Measurements from ENCODE around the gene FAM180B.
"Not testable (repeated sequence)": the region's sequence is repeated elsewhere in the genome, so short reads cannot be mapped to it uniquely, and the experiment has no call there.

FAM180B gene, protein sequence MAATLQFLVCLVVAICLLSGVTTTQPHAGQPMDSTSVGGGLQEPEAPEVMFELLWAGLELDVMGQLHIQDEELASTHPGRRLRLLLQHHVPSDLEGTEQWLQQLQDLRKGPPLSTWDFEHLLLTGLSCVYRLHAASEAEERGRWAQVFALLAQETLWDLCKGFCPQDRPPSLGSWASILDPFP

DNA sequence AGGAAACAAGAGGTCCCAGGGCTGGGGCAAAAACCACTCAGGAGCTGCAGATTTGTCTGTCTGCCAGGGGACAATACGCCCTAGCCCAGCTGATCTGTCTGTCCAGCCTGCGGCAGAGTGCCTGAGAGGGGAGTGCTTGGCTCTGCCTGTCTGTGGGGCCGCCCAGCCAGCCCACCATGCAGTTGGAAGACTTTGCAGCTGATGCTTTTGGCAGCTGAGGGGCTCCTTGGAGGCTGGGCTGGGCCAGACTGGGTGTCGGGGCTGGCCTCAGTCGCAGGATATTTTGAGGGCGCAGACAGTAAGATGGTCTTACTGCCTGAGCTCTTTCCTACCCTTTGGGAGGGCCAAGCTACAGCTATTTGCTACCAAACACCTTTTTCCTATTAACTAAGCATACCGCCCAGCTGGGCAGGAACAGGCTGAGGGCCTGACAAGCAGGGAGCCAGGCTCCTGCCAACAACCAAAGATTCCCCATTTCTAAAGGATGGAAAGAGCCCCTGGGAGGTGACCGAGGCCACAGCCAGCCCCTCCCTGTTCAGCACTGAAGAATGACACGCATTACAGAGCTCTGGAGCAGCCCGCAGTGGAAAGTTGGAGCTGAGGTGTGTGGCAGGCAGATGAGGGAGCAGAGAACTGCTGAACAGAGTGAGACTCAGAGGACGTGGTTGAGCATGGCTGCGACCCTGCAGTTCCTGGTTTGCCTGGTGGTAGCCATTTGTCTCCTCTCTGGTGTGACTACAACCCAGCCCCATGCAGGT lies at the start of gene FAM180B:
FAM180B (plus strand) TSS at position 581 of the 758 bp plus-strand sequence; CDS start at position 672, 91 bp downstream.
- DNase-seq: no peak

DNA sequence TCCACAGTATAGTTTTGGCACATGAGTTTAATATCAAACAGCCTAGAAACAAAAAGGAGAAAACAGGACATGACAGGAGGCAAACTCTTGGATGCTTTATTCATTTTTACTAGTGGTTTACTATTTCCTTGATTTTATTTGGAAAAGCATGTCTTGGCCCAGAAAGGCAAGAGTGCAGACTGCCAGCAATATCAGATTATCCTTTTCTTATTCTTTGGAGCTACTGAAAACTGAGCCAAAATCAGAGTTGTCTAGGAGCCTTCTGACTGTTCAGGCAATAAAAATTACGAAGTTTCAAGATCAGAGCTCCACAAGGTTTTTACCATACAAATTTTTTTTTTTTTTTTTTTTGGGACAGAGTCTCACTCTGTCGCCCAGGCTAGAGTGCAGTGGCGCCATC lies 49.6 kb upstream of the FAM180B start:
- no peak for DNase-seq

DNA sequence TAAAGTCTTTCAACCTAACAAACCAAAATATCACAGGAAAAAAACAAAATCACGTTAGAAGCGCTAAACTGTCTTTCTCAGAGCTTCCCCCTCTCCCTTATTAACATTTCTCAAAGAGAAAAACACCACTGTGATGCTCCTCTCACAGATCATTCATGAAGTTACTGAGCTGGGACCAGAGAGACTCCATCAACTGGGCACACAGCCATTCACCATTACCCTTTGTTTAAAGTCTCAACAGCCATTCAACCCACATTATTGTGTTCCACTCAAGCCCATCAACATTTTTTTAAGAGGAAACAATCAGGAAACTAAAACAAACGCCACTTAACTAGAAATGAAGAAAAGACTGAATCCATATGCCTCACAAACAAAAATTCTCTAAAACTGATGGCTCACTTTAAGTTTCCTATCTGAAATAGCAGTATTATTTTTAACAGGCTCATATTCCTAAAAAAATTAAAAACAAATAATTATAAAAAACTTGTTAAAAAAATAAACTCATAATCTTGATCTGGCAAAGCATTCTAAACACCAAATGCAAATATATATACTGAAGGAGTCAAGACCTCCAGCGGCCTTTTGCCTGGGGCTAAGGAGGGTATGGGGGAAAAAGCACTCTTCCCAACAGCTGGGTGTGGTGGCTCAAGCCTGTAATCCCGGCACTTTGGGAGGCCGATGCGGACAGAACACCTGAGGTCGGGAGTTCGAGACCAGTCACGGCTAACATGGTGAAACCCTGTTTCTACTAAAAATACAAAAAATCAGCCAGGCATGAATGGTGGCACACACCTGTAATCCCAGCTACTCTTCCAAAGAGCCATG lies 47.5 kb upstream of the FAM180B start:
- DNase-seq: peak; percentile 40

DNA sequence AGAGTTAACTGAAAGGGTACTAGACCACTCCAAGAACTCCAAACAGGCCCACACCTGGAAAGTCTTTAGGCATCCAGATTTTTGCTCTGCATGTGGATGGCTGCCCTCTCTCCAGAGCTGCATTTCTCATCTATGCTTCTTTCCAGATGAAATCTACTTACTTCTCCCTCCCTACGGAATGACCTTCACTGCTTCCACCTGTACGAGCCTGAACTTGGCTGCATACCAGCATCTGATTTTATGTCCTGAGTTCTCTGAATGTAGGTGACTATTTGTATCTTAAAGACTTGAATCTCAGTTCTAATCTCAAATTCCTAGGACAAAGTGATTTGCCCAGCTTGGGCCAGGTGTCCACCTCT lies 46.8 kb upstream of the FAM180B start:
- peak; percentile 41 for DNase-seq

DNA sequence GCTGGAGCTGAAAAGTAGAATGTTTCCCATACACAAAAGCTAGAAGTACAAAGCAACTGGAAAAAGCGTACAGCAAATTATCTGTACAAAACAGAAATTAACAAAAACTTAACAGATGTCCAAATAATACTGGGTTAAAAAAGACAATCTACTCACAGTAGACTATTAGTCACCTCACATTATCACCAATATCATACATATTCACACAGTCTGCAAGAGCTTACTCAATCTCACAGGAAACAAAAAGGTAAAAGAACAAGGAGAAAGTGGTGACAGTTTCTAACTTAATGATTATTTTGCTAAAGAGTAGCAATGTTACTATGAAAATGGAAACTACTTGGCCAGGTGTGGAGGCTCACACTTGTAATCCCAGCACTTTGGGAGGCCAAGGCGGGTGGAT lies 45.4 kb upstream of the FAM180B start:
- DNase-seq: no peak

DNA sequence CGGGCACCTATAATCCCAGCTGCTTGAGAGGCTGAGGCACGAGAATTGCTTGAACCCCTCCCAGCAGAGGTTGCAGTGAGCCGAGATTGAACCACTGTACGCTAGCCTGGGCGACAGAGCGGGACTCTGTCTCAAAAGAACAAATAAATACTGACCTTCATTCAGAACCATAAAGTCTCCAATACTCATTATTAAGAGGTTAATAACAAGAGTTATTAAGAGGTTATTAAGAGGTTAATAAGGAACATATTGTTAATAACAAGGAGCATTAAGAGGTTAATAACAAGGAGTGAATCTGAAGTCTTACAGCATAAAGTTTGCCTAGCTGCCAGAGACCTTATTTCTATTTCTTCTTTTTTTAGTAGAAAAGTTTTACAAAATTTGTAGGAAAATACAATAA lies 41.2 kb upstream of the FAM180B start:
- DNase-seq: no peak

DNA sequence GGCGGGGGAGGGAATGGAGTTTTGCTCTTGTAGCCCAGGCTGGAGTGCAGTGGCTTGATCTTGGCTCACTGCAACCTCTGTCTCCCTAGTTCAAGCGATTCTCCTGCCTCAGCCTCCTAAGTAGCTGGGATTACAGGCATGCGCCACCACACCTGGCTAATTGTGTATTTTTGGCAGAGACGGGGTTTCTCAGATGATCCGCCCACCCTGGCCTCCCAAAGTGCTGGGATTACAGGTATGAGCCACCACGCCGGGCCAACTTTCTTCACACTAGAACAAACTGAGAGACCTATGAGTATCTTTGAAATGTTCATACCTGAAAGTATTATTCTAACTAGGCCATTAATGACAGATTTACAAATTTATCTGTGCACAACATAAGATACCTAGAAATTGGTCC lies 40.2 kb upstream of the FAM180B start:
- DNase-seq: peak; percentile 51

DNA sequence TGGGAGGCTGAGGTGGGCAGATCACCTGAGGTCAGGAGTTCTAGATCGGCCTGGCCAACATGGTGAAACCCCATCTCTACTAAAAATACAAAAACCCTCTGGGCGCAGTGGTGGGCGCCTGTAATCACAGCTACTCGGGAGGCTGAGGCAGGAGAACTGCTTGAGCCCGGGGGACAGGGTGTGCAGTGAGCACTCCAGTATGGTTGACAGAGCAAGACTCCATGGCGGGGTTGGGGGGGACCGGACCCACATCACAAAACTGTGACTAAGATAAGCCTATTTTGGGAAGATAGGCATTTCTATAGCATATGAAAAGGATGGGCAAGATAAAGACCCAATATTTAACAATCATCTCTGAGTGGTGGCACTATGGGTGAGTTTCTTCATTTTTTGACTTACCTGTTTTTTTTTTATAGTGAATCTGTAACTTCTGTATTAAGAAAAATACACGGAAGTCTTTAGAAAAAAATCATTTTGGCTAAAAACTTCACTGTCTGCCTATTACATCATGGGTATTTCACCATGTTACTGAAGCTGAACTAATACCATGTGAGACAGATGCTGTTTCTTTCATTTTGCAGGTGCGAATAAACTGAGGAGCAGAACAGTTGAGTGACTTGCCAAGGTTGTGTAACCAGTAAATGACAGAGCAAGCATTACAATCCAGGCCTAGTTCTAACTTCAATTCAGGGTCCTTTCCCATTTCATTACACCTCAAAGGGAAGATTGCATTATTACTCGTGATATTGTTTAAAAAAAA lies 36.0 kb upstream of the FAM180B start:
- no peak for DNase-seq

DNA sequence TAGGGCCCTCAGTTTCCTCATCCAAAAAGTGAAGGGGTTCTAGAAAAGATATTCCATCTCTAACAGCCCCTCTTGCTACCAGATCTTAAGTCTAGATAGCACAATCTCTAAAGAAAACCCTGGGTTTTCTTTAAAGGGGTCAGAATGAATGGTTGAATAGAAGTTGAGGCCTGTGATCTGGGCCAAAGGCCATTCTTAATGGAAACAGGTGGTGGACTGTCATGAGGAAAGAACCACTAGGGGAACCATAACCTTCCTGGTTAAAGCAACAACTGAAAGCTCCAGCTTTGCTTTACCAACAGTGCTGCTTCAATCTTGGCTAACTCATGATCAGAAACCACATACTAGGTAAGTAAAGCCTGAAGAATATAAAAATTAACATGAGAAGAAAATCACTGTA lies 35.4 kb upstream of the FAM180B start:
- no peak for DNase-seq

DNA sequence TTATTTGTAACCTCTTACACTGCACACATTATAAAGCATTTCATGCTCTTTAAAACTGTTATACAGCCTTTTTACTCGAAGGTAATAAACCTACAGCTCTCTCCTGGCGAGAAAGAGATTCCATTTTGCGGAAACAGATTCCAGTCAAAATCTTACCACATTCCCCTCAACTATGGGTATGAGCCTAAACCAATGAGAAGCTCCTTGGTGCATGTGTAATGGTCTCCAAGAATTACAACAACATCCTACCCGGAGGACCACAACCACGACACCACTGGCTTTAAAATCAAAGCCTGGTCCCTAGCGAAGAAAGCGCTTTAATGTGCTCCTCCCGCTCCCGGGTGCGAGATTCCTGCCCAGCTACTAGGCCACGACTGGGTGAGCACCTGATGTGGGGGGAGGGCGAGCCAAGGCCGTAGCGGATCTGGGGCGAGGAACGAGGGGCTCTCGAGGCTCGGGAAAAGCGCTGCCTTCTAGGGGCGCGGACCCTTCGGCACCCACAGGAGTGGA lies 34.4 kb upstream of the FAM180B start:
- no peak for DNase-seq

DNA sequence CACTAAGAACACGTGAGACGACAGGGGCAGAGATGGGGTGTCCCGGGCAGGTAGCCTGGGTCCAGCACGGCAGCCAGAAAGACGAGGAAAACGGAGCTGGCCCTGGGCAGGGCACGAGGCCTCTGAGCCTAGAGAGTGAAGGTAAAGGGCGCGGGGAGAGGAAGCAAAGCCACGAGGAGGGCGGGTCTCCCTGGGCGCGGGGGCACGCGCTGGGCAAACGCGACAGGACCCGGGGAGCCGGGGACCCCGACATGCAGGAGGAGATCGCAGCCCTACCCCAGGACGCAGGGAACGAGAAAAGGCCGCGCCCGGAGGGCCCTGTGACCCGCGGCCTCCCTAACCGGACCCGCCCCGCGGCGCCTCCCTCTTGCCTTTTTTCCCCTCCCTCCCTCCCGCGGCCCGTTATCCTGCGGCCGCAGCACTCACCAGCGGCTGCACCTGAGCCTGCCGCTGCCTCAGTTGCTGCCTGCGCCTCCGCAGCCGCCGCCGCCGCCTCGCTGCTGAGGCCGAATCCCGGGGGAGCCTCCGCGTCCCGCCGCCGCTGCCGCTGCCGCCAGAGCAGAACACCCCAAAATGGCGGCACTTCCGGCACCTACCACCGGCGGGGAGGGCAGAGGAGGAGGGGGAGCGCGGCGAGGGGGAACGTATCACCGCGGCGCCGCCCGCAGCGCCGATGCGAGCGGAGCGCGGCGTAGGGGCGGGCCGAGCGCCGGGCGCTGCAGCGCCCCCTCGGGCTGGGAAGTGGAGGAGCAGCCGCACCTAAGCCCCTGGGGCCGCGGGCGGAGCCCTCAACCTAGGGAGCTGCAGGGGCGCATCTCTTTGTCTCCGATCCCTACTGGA lies 33.7 kb upstream of the FAM180B start, which contains the start of gene CELF1:
CELF1 (minus strand) TSS at position 567 of the 840 bp plus-strand sequence. CDS start 53,609 bp downstream, outside the sequence.
- DNase-seq: peak; percentile 95

DNA sequence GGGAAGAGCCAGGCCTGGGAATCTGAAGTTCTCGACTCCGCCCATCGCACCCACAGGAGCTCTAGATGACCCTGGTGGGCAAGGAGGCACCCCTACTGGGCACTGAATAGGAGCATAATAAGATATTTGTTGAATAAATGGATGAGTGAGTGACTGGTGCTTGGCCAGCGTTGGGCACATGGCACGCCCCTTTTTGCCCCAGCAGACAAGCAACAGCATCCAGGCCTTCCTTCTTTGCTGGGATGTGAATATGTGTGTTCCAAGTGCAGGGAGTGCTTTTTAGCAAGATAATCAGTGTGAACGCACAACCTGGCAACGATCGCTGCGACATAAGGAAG lies 33.1 kb upstream of the FAM180B start:
- no peak for DNase-seq

DNA sequence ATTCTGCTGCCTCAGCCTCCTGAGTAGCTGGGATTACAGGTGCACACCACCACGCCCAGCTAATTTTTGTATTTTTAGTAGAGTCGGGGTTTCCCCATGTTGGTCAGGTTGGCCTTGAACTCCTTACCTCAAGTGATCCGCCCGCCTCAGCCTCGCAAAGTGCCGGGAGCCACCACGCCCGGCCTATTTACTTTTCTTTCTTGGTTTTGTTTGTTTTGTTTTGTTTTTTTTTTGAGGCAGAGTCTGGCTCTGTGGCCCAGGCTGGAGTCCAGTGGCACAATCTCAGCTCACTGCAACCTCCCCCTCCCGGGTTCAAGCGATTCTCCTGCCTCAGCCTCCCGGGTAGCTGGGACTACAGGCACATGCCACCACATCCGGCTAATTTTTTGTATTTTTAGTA lies 29.5 kb upstream of the FAM180B start:
- not testable (repeated sequence) for DNase-seq

DNA sequence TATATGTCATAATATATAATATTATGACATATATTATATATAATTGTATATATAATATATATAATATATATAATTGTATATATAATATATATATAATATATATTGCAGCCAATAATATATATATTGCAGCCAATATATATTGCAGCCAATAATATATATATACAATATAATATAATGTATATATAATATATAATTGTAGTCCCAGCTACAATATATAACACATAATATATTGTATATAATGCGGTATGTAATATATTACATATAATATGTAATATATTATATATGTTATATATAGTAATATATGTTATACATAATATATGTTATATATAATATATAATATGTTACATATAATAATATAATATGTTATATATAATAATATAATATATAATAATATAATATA lies 27.8 kb upstream of the FAM180B start:
- no peak for DNase-seq

DNA sequence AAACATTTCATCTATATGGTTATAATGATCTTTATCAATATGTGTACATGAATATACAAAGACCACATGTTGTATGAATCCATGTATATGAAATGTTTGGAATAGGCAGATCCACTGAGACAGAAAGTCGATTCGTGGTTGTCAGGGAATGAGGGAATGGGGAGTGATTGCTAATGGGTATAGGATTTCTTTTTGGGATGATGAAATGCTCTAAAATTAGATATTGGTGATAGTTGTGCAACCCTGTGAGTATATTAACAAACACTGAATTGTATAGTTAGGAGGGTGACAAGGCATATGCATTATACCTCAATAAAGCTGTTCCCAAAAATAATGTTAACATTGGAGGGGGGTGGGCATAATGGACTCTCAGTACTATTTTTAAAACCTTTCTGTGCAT lies 26.1 kb upstream of the FAM180B start:
- DNase-seq: no peak

DNA sequence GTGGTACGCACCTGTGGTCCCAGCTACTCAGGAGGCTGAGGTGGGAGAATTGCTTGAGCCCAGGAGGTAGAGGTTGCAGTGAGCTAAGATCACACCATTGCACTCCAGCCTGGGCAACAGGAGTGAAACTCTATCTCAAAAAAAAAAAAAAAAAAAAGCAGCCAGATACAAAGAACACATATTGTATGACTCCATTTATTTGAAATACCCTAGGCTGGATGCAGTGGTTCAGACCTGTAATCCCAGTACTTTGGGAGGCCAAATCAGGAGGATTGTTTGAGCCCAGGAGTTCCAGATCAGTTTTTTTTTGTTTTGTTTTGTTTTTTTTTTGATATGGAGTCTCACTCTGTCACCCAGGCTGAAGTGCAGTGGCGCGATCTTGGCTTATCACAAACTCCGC lies 24.1 kb upstream of the FAM180B start:
- not testable (repeated sequence) for DNase-seq

DNA sequence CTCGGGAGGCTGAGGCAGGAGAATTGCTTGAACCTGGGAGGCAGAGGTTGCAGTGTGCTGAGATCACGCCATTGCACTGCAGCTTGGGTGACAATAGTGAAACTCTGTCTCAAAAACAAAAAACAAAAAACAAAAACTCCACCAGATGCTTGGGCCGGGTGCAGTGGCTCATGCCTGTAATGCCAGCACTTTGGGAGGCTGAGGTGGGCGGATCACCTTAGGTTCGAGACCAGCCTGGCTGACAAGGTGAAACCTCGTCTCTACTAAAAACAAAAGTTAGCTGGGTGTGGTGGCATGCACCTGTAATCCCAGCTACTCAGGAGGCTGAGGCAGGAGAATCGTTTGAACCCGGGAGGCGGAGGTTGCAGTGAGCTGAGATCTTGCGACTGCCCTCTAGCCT lies 22.1 kb upstream of the FAM180B start:
- not testable (repeated sequence) for DNase-seq

DNA sequence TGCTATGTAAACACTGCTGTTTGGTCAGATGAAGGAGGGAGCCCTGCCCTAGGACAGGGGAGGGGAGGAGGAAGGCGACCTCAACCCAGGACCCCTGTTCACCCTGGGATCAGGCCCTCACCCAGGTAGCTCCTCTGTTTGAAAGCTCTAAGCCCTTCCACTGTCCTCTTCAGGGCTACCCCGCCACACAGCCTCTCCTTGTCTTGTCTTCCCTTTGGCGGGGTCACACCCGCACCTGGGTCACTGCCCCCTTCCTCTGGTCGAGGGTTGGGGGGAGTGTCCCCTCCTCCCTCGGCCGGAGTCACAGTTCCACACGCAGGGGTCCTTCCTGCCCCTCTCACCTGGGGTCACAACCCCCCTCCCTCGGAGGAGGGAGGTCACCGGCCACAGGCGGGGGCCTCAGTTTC lies 21.5 kb upstream of the FAM180B start:
- DNase-seq: no peak

DNA sequence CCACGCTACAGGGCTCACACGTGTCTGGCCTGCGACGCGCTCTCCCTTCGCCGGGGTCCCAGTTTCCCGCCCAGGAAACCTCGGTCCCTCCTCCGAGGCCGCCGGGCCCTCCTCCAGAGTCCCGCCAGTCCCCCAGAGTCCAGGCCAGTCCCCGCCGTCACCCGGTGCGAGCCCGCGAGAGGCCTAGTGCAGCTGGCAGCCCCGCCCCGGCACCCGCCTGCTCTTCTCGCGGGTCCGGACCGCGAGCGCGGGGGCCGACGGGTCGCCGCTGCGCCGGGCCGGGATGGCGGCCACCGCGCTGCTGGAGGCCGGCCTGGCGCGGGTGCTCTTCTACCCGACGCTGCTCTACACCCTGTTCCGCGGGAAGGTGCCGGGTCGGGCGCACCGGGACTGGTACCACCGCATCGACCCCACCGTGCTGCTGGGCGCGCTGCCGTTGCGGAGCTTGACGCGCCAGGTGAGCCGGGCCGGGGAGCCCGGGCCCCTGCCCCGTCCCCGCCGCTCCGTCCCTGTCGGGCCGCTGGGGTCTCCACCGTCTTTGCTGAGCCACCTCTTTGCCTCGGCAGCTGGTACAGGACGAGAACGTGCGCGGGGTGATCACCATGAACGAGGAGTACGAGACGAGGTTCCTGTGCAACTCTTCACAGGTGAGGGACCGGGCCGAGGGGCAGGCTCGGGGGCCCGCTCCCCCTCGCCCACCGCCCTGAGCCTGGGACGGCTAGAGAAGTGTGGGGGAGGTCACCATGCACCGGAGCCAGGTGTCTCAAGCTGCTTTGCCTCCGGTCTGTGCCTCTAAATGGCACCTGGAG lies 20.9 kb upstream of the FAM180B start, which contains the start of gene PTPMT1:
PTPMT1 (plus strand) TSS at position 260 of the 809 bp plus-strand sequence; CDS start at position 284, 24 bp downstream.
- DNase-seq: peak; percentile 87

DNA sequence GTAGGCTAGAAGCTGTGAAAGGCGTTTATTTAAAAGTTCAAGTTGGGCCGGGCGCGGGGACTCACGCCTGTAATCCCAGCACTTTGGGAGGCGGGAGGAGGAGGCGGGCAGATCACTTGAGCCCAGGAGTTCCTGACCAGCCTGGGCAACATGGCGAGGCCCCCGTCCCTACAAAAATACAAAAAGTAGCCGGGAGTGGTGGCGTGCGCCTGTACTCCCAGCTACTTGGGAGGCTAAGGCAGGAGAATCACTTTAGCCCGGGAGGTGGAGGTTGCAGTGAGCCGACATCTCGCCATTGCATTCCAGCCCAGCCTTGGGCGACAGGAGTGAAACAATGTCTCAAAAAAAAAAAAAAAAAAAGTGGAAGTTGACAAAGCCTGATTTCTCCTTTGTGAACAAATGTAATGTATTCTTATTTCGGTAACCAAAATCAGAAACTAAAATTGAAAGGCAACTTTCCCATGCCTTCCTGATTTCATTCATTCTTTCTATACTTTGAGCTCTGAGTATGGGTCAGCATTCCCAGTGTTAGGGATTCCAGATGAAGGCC lies 20.3 kb upstream of the FAM180B start:
- no peak for DNase-seq

DNA sequence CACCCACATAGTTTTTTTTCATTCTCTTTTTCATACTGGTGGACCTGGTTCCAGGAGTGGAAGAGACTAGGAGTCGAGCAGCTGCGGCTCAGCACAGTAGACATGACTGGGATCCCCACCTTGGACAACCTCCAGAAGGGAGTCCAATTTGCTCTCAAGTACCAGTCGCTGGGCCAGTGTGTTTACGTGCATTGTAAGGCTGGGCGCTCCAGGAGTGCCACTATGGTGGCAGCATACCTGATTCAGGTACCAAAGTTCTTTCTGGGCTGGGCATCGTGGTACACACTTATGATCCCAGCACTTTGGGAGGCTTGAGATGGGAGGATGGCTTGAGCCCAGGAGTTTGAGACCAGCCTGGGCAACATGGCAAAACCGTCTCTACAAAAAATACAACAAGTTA lies 16.8 kb upstream of the FAM180B start:
- no peak for DNase-seq
